Ectodermal cell (in vitro differentiated cells): ENCODE measurements around the gene SERPINB13.

Experiments
- H3K27ac ChIP-seq: 2 replicates; pipeline ENCODE4 v1.7.0; 2013; ENCODE audit warnings: mild to moderate bottlenecking, low read depth, low read length; ENCODE audit not compliant: insufficient read depth, poor library complexity, severe bottlenecking
- H3K27me3 ChIP-seq: 2 replicates; pipeline ENCODE4 v1.7.0; 2013; ENCODE audit warnings: mild to moderate bottlenecking, low read length; ENCODE audit not compliant: insufficient read depth, control insufficient read depth, poor library complexity, severe bottlenecking
- H3K36me3 ChIP-seq: one replicate; pipeline ENCODE4 v1.7.0; 2013; ENCODE audit warnings: low read length; ENCODE audit not compliant: control insufficient read depth, insufficient read depth
- H3K4me1 ChIP-seq: one replicate; pipeline ENCODE4 v1.7.0; 2013; ENCODE audit warnings: low read length; ENCODE audit not compliant: control insufficient read depth, insufficient read depth
- H3K4me3 ChIP-seq: 2 replicates; pipeline ENCODE4 v1.7.0; 2013; ENCODE audit warnings: low read depth, low read length, control low read depth; ENCODE audit not compliant: insufficient read depth
- H3K9me3 ChIP-seq: 2 replicates; pipeline ENCODE4 v1.7.0; 2013; ENCODE audit warnings: mild to moderate bottlenecking, low read length, moderate library complexity; ENCODE audit not compliant: control insufficient read depth
- WGBS, 2 experiments: methylation state at CpG; one replicate each; pipeline ENCODE4 v1.1.7; 2013; ENCODE audit warnings: missing lambda C conversion rate in 2 of 2; 5-methylcytosine and 5-hydroxymethylcytosine counted together

Gene SERPINB13

GRCh38 chr18:63604791-63605567 is 17.8 kb downstream of the SERPINB13 start:
- 89 to 95% methylated on average over 4 of the region's 4 CpGs for WGBS, 2 experiments
- no peaks in the 10 kb centered on the region for H3K36me3 ChIP-seq
- H3K4me3 ChIP-seq, result no peak overlapping the region
- H3K27me3 ChIP-seq, result no peaks in the 10 kb centered on the region
- H3K9me3 ChIP-seq, result no peaks in the 10 kb centered on the region
- H3K27ac ChIP-seq, result no peak overlapping the region
- H3K4me1 ChIP-seq, result no peaks in the 10 kb centered on the region

GRCh38 chr18:63606526-63606925 is 19.4 kb downstream of the SERPINB13 start:
- WGBS, 2 experiments, result 89 to 100% methylated on average over 2 to 3 of the region's 3 CpGs
- Histone ChIP-seq H3K4me3 (no peak overlapping the region), H3K9me3 (no peaks in the 10 kb centered on the region), H3K36me3 (no peaks in the 10 kb centered on the region), H3K27me3 (no peaks in the 10 kb centered on the region), H3K4me1 (no peaks in the 10 kb centered on the region), H3K27ac (no peak overlapping the region)

GRCh38 chr18:63613420-63613819 is 26.3 kb downstream of the SERPINB13 start:
- Histone ChIP-seq H3K9me3 (no peaks in the 10 kb centered on the region), H3K27me3 (no peaks in the 10 kb centered on the region), H3K27ac (no peak overlapping the region), H3K36me3 (no peaks in the 10 kb centered on the region), H3K4me1 (no peaks in the 10 kb centered on the region), H3K4me3 (no peak overlapping the region)
- WGBS, 2 experiments, result 90 to 93% methylated on average over 4 of the region's 4 CpGs

GRCh38 chr18:63617049-63617914 is 30.1 kb downstream of the SERPINB13 start:
- no peaks in the 10 kb centered on the region for H3K27me3 ChIP-seq
- no peaks in the 10 kb centered on the region for H3K36me3 ChIP-seq
- H3K9me3 ChIP-seq, result no peaks in the 10 kb centered on the region
- no peaks in the 10 kb centered on the region for H3K4me1 ChIP-seq
- 81 to 93% methylated on average over 1 to 2 of the region's 3 CpGs for WGBS, 2 experiments
- no peak overlapping the region for H3K27ac ChIP-seq
- H3K4me3 ChIP-seq, result no peak overlapping the region

- H3K27ac ChIP-seq, result no peak overlapping the region
- H3K9me3 ChIP-seq, result no peaks in the 10 kb centered on the region
- no peaks in the 10 kb centered on the region for H3K27me3 ChIP-seq
- no peaks in the 10 kb centered on the region for H3K4me1 ChIP-seq
- 100% methylated on average over 1 of the region's 2 CpGs for WGBS, 2 experiments
- H3K36me3 ChIP-seq, result no peaks in the 10 kb centered on the region
- no peak overlapping the region for H3K4me3 ChIP-seq
These were observed 30.7 kb downstream of the SERPINB13 start for GRCh38 chr18:63617915-63618234.

- WGBS, 2 experiments, result 97 to 99% methylated on average over 3 of the region's 3 CpGs
- H3K36me3 ChIP-seq, result no peaks in the 10 kb centered on the region
These were observed 32.5 kb downstream of the SERPINB13 start for GRCh38 chr18:63619661-63620060.

GRCh38 chr18:63624863-63625262 is 37.7 kb downstream of the SERPINB13 start:
- 89 to 96% methylated on average over 3 of the region's 3 CpGs for WGBS, 2 experiments
- no peaks in the 10 kb centered on the region for H3K36me3 ChIP-seq
- no peaks in the 10 kb centered on the region for H3K27me3 ChIP-seq
- H3K4me3 ChIP-seq, result no peak overlapping the region
- H3K4me1 ChIP-seq, result no peaks in the 10 kb centered on the region
- peaks cover 4% of the 10 kb centered on the region for H3K9me3 ChIP-seq
- no peak overlapping the region for H3K27ac ChIP-seq

More at GRCh38 chr18:63619661-63620060, 32.5 kb downstream of the SERPINB13 start:
- Histone ChIP-seq H3K4me1 (no peaks in the 10 kb centered on the region), H3K27me3 (no peaks in the 10 kb centered on the region), H3K9me3 (peaks cover 2% of the 10 kb centered on the region), H3K4me3 (no peak overlapping the region), H3K27ac (no peak overlapping the region)

GRCh38 chr18:63626431-63626830 is 39.3 kb downstream of the SERPINB13 start:
- no peak overlapping the region for H3K27ac ChIP-seq
- H3K36me3 ChIP-seq, result no peaks in the 10 kb centered on the region
- H3K9me3 ChIP-seq, result peaks cover 4% of the 10 kb centered on the region
- WGBS, 2 experiments, result 79 to 83% methylated on average over 4 of the region's 4 CpGs
- no peaks in the 10 kb centered on the region for H3K4me1 ChIP-seq
- H3K4me3 ChIP-seq, result no peak overlapping the region
- no peaks in the 10 kb centered on the region for H3K27me3 ChIP-seq

- no peak overlapping the region for H3K27ac ChIP-seq
- H3K36me3 ChIP-seq, result no peaks in the 10 kb centered on the region
- H3K9me3 ChIP-seq, result peaks cover 4% of the 10 kb centered on the region
- H3K4me1 ChIP-seq, result no peaks in the 10 kb centered on the region
- H3K27me3 ChIP-seq, result no peaks in the 10 kb centered on the region
- no peak overlapping the region for H3K4me3 ChIP-seq
These were observed 40.7 kb downstream of the SERPINB13 start for GRCh38 chr18:63627819-63628218.

GRCh38 chr18:63637703-63638102 is 50.6 kb downstream of the SERPINB13 start:
- Histone ChIP-seq H3K27ac (no peak overlapping the region), H3K4me3 (no peak overlapping the region), H3K9me3 (no peaks in the 10 kb centered on the region), H3K4me1 (no peaks in the 10 kb centered on the region), H3K27me3 (no peaks in the 10 kb centered on the region), H3K36me3 (no peaks in the 10 kb centered on the region)
- 88 to 94% methylated on average over 6 of the region's 6 CpGs for WGBS, 2 experiments
